Ishikawa (cell line): ENCODE data around the gene ESPN.

Experiments
- CEBPB ChIP-seq: IDR thresholded peaks from 2 replicates; pipeline ENCODE4 v1.6.1; 2012
- CREB1 ChIP-seq: IDR thresholded peaks from 2 replicates; pipeline ENCODE4 v1.6.1; 2012; ENCODE audit warnings: low read depth
- EGR1 ChIP-seq: IDR thresholded peaks from 2 replicates; pipeline ENCODE4 v1.6.1; 2012
- EP300 ChIP-seq: IDR thresholded peaks from 2 replicates; pipeline ENCODE4 v1.6.1; 2012; ENCODE audit warnings: borderline replicate concordance
- FOXM1 ChIP-seq: IDR thresholded peaks from 2 replicates; pipeline ENCODE4 v1.6.1; 2012; ENCODE audit warnings: low read depth, borderline replicate concordance
- MAX ChIP-seq: IDR thresholded peaks from 2 replicates; pipeline ENCODE4 v1.6.1; 2012
- NFIC ChIP-seq: IDR thresholded peaks from 2 replicates; pipeline ENCODE4 v1.6.1; 2012
- RAD21 ChIP-seq: IDR thresholded peaks from 2 replicates; pipeline ENCODE4 v1.6.1; 2012; ENCODE audit warnings: low read depth
- REST ChIP-seq: IDR thresholded peaks from 2 replicates; pipeline ENCODE4 v1.6.1; 2012; ENCODE audit warnings: low read depth, mild to moderate bottlenecking
- TAF1 ChIP-seq: IDR thresholded peaks from 2 replicates; pipeline ENCODE4 v1.6.1; 2012; ENCODE audit warnings: low read depth, mild to moderate bottlenecking
- TCF12 ChIP-seq: IDR thresholded peaks from 2 replicates; pipeline ENCODE4 v1.6.1; 2012; ENCODE audit warnings: low read depth
- TEAD4 ChIP-seq: IDR thresholded peaks from 2 replicates; pipeline ENCODE4 v1.6.1; 2012
- USF1 ChIP-seq: IDR thresholded peaks from 2 replicates; pipeline ENCODE4 v1.6.1; 2012
- YY1 ChIP-seq: IDR thresholded peaks from 2 replicates; pipeline ENCODE4 v1.6.1; 2012; ENCODE audit warnings: low read depth
- ZBTB7A ChIP-seq: IDR thresholded peaks from 2 replicates; pipeline ENCODE4 v1.6.1; 2012; ENCODE audit warnings: low read depth

The ESPN gene

GRCh38 chr1:6440198-6441126 lies 15.9 kb downstream of the ESPN start:
- TF ChIP-seq REST (no peak), USF1 (no peak), YY1 (no peak), EGR1 (peak; percentile 29; the same call in 1 of the 2 replicates), EP300 (peak; percentile 41; the same call in 1 of the 2 replicates), TAF1 (no peak), CEBPB (no peak), MAX (peak; percentile 88), TEAD4 (peak; percentile 85), ZBTB7A (no peak; the same call in 1 of the 2 replicates), RAD21 (no peak), TCF12 (peak; percentile 77; the same call in 1 of the 2 replicates), FOXM1 (no peak), NFIC (peak; percentile 40; the same call in 1 of the 2 replicates), CREB1 (no peak)

GRCh38 chr1:6441586-6441985 lies 17.0 kb downstream of the ESPN start:
- TF ChIP-seq EGR1 (no peak), TCF12 (no peak), CREB1 (no peak), CEBPB (no peak), REST (no peak), TEAD4 (no peak), USF1 (no peak), ZBTB7A (no peak), MAX (no peak), EP300 (no peak), NFIC (no peak), RAD21 (no peak), TAF1 (no peak), YY1 (no peak), FOXM1 (no peak)

- TF ChIP-seq EGR1 (no peak), REST (no peak), NFIC (no peak), ZBTB7A (peak; percentile 67; the same call in 1 of the 2 replicates), USF1 (no peak), TEAD4 (no peak), RAD21 (no peak), CREB1 (no peak), YY1 (no peak), TCF12 (0 out of 2 replicates have a peak, but pooled peaks have one; percentile 10), EP300 (no peak; the same call in 1 of the 2 replicates)
These were observed 19.0 kb downstream of the ESPN start for GRCh38 chr1:6443339-6444115.
